K562 (cell line): Measurements from ENCODE around the gene MND1.

Source experiments
- CHD4 ChIP-seq: fragments of 200-600 bp; sonication (generic); IDR thresholded peaks from 3 replicates; pipeline ENCODE4 v1.6.1; 2012; ENCODE audit warnings: low read depth, mild to moderate bottlenecking, mixed read lengths, low read length, inconsistent platforms; ENCODE audit not compliant: insufficient read depth, insufficient replicate concordance, poor library complexity, severe bottlenecking
- CTCF ChIP-seq, 3 experiments: IDR thresholded peaks in 2 of 3; conservative IDR thresholded peaks in 1 of 3; 2 replicates each; pipeline ENCODE4 v1.5.1; 2011 to 2012; ENCODE audit warnings: low read length in 3 of 3, mild to moderate bottlenecking in 3 of 3, control low read depth in 2 of 3, improper control_type of control experiment in 1 of 3, inconsistent platforms in 1 of 3, low read depth in 1 of 3, mixed read lengths in 1 of 3, moderate library complexity in 1 of 3; ENCODE audit not compliant: insufficient read depth in 2 of 3
- EGR1 ChIP-seq: fragments of 450-650 bp; conservative IDR thresholded peaks from 2 replicates; pipeline ENCODE4 v1.6.1; 2017; ENCODE audit warnings: mild to moderate bottlenecking
- EP300 ChIP-seq: IDR thresholded peaks from 2 replicates; pipeline ENCODE4 v1.6.1; 2012; ENCODE audit warnings: low read length, improper control_type of control experiment
- MAZ ChIP-seq, 2 experiments: fragments of 450-650 bp in 1 of 2; sonication (generic) in 1 of 2; formaldehyde crosslinking; IDR thresholded peaks in 1 of 2; conservative IDR thresholded peaks in 1 of 2; 2 replicates each; pipeline versions ENCODE4 v1.4.0 to v1.5.0; 2020; ENCODE audit warnings: mild to moderate bottlenecking in 1 of 2, missing genetic modification reagents in 1 of 2
- RBBP5 ChIP-seq: fragments of 200-600 bp; sonication (generic); IDR thresholded peaks from 2 replicates; pipeline ENCODE4 v1.6.1; 2012; ENCODE audit warnings: borderline replicate concordance, mild to moderate bottlenecking, low read length, control low read depth, inconsistent platforms; ENCODE audit not compliant: insufficient read depth, poor library complexity, severe bottlenecking
- SMARCA5 ChIP-seq: fragments of 450-650 bp; IDR thresholded peaks from 2 replicates; pipeline ENCODE4 v1.6.1; 2016
- SNRNP70 ChIP-seq: fragments of 200-400 bp; formaldehyde crosslinking; optimal IDR thresholded peaks from 2 replicates; pipeline ENCODE3; 2017; ENCODE audit warnings: low read depth, low read length
- ZNF124 ChIP-seq: sonication (generic); formaldehyde crosslinking; IDR thresholded peaks from 2 replicates; pipeline ENCODE4 v1.8.1; 2022; ENCODE audit warnings: missing genetic modification reagents
- ZNF146 ChIP-seq: IDR thresholded peaks from one replicate; pipeline ENCODE4 v1.6.1; 2018; ENCODE audit warnings: missing compliant biosample characterization; ENCODE audit not compliant: unreplicated experiment
- ZNF766 ChIP-seq: fragments of 200-800 bp; sonication (Bioruptor generic); conservative IDR thresholded peaks from 2 replicates; pipeline ENCODE4 v1.6.1; 2016; ENCODE audit warnings: missing genetic modification characterization, missing compliant biosample characterization

- TF ChIP-seq ZNF124 (CRISPR knock-in tag) (no peak), EP300 (no peak), RBBP5 (no peak), EGR1 (no peak), MAZ (CRISPR knock-in tag; conservative IDR thresholded peaks at IDR 0.05 in 1 of 2, IDR thresholded peaks at IDR 0.05 in 1 of 2) (no peak), SMARCA5 (no peak), SNRNP70 (no peak), ZNF766 (CRISPR knock-in tag) (no peak), CTCF (IDR thresholded peaks at IDR 0.05 in 2 of 3, conservative IDR thresholded peaks at IDR 0.05 in 1 of 3; ENCODE audit: insufficient read depth in 2 of 3, low read depth in 1 of 3, low read length in 3 of 3) (no peak), CHD4 (no peak), ZNF146 (CRISPR knock-in tag) (no peak)
Observed at GRCh38 chr4:153453402-153453801, 108.9 kb downstream of the MND1 start.
